Stimulated activated naive CD8-positive, alpha-beta T cell treated with anti-CD3 and anti-CD28 coated beads, Interleukin-15, Interleukin-2, amounts not matched to agents 100 U/mL and 50 U/mL, for 24 hours (primary cell): ENCODE results near the gene DDR2.
"Not testable (repeated sequence)": the region's sequence is repeated elsewhere in the genome, so short reads cannot be mapped to it uniquely, and the experiment has no call there.

ENCODE experiments used
- ATAC-seq: fragments of 150-1000 bp; cut with Tn5 transposase; one replicate; pipeline ENCODE4 v1.10.0; 2021
- DNase-seq: peaks from one replicate; pipeline ENCODE4 v3.0.0; 2021

Gene DDR2

GRCh38 chr1:162632217-162632666, at the start of gene DDR2:
TSS of gene DDR2 (plus strand) at chr1:162632464. CDS start at chr1:162719064, 86,600 bp downstream.
- DNase-seq, result no peak
- no peak for ATAC-seq

GRCh38 chr1:162582901-162583300, 49.4 kb upstream of the DDR2 start:
- not testable (repeated sequence) for ATAC-seq, DNase-seq

GRCh38 chr1:162585101-162585500, 47.2 kb upstream of the DDR2 start:
- DNase-seq, ATAC-seq: not testable (repeated sequence)

- no peak for ATAC-seq
- DNase-seq, result no peak
Observed at GRCh38 chr1:162587347-162587746, 44.9 kb upstream of the DDR2 start.

GRCh38 chr1:162587761-162588260, 44.5 kb upstream of the DDR2 start:
- ATAC-seq (no peak), DNase-seq (no peak)

- ATAC-seq (no peak), DNase-seq (no peak)
Observed at GRCh38 chr1:162590101-162590500, 42.2 kb upstream of the DDR2 start.

- ATAC-seq (no peak), DNase-seq (no peak)
Observed at GRCh38 chr1:162590686-162591085, 41.6 kb upstream of the DDR2 start.

GRCh38 chr1:162596514-162597170, 35.6 kb upstream of the DDR2 start:
- ATAC-seq, result no peak

GRCh38 chr1:162599451-162599850, 32.8 kb upstream of the DDR2 start:
- ATAC-seq, result no peak
- DNase-seq, result no peak

More at GRCh38 chr1:162596514-162597170, 35.6 kb upstream of the DDR2 start:
- DNase-seq, result no peak

- not testable (repeated sequence) for DNase-seq, ATAC-seq
Observed at GRCh38 chr1:162603117-162603516, 29.1 kb upstream of the DDR2 start.

GRCh38 chr1:162605225-162605927, 26.9 kb upstream of the DDR2 start:
- DNase-seq (no peak), ATAC-seq (no peak)

- DNase-seq, result no peak
- no peak for ATAC-seq
Observed at GRCh38 chr1:162609306-162609705, 23.0 kb upstream of the DDR2 start.

- ATAC-seq, result no peak
- no peak for DNase-seq
Observed at GRCh38 chr1:162612606-162613400, 19.5 kb upstream of the DDR2 start.

GRCh38 chr1:162616848-162617247, 15.4 kb upstream of the DDR2 start:
- DNase-seq (no peak), ATAC-seq (no peak)

- ATAC-seq, result no peak
- DNase-seq, result no peak
Observed at GRCh38 chr1:162617513-162617912, 14.8 kb upstream of the DDR2 start.

GRCh38 chr1:162619076-162619475, 13.2 kb upstream of the DDR2 start:
- ATAC-seq, result no peak
- no peak for DNase-seq

GRCh38 chr1:162621256-162621655, 11.0 kb upstream of the DDR2 start:
- DNase-seq, result no peak
- no peak for ATAC-seq

GRCh38 chr1:162625679-162626078, 6.6 kb upstream of the DDR2 start:
- no peak for ATAC-seq

GRCh38 chr1:162626094-162626493, 6.2 kb upstream of the DDR2 start:
- DNase-seq (no peak), ATAC-seq (no peak)

More at GRCh38 chr1:162625679-162626078, 6.6 kb upstream of the DDR2 start:
- no peak for DNase-seq

- no peak for ATAC-seq
- no peak for DNase-seq
Observed at GRCh38 chr1:162626761-162627160, 5.5 kb upstream of the DDR2 start.

- DNase-seq (no peak), ATAC-seq (no peak)
Observed at GRCh38 chr1:162627662-162628296, 4.5 kb upstream of the DDR2 start.

- ATAC-seq (no peak), DNase-seq (no peak)
Observed at GRCh38 chr1:162629077-162629627, 3.1 kb upstream of the DDR2 start.
